HG03565 (cell line): ENCODE measurements around the gene SIPA1.
A peak's percentile ranks its signal among the peaks of the same experiment; 100 is the strongest.

Source experiments
- ATAC-seq: cut with Tn5 transposase; IDR thresholded peaks from one replicate; pipeline ENCODE4 v1.9.1; 2021; ENCODE audit warnings: mild to moderate bottlenecking, moderate library complexity; ENCODE audit not compliant: unreplicated experiment

SIPA1 gene

DNA sequence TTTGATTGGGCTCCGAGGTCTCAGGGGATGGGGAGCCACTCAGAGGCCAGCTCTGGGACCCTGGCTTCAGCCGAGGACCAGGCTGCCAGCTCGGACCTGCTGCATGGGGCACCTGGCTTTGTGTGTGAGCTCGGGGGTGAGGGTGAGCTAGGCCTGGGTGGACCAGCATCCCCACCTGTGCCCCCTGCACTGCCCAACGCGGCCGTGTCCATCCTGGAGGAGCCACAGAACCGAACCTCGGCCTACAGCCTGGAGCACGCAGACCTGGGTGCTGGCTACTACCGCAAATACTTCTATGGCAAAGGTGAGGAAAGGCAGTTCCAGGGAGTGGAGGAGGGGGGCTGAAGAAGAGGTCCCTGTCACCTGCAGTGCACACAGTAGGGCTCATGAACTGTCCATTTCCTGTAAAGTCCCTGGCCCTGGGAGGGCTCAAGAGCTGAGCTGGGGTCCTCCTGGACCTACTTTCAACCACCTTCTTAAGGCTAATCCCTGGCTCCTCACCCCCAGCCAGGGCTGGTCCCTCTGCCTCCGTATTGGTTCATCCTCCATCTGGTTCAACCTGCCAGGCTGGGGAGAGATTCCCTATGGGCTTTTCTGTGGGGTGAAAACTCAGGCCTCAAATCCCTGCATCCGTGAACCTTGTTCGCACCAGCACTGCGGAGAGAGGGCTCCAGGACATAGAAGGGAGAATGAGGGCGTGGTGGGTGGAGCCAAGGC is 3.6 kb downstream of the SIPA1 start:
- ATAC-seq: no peak

DNA sequence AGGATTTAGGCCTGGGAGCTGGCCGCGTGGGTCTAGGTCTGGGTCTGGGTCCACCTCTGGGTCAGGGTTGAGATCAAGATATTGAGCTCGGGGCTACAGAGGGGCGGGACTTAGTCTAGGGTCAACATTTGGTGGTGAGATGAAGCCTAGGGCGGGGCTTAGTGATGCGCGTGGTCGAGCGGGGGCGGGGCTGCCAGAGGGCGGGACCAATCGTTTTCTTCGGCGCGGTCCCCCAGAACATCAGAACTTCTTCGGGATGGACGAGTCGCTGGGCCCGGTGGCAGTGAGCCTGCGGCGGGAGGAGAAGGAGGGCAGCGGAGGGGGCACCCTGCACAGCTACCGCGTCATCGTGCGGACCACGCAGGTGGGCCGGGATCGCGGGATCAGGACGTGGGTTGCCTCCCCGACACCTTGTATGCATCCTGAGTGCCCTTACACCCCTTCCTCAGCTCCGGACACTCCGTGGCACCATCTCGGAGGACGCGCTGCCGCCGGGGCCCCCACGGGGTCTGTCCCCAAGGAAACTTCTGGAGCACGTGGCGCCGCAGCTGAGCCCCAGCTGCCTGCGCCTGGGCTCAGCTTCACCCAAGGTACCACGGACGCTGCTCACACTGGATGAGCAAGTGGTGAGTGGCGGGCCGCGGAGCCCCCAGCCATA is 4.2 kb downstream of the SIPA1 start:
- no peak for ATAC-seq

DNA sequence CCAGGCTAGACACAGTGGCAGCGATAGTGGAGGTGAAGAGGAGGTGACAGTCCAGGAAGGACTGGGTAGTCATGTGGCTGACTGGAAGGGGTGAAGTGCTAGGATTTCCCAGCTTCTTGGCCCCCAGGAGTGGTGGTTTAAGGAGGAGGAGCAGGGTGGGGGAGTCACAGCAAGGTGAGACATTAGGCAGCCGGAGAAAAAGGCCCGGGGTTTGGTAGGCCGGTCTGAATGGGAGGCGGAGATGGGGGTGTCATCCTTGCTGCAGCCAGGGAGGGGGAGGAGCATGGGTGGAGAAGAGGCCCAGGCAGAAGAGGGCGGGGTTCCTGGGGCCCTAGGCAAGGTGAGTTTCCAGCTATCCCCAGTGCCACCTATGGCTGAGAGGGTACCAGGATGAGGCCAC is 6.1 kb downstream of the SIPA1 start:
- no peak for ATAC-seq

DNA sequence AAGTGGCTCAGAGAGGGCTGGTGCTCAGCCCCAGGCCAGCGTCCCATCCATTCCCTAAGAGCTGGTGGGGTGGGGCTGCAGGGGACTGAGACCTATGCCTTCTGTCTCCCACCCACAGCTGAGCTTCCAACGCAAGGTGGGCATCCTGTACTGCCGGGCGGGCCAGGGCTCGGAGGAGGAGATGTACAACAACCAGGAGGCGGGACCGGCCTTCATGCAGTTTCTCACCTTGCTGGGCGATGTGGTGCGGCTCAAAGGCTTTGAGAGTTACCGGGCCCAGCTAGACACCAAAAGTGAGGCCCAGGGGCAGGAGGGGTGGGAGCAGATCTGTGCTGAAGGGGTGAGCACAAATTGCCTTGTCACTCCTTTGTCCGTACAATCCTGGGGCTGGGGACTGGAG is 6.9 kb downstream of the SIPA1 start:
- no peak for ATAC-seq

DNA sequence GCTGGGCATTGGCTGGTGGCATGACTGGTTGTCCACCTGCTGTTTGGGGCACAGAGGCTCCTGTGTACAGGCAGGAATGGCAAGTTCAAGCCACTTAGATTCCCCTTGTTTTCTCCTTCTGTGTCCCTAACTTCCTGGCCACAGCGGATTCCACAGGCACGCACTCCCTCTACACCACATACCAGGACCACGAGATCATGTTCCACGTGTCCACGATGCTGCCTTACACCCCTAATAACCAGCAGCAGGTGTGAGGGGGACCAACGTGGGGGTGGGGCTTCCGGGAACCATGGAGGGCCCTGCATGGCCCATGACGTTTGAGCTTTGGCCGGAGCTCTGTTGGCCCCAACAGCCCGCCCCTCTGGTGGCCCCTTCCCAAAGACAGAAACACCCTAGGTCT is 7.8 kb downstream of the SIPA1 start:
- ATAC-seq: no peak

DNA sequence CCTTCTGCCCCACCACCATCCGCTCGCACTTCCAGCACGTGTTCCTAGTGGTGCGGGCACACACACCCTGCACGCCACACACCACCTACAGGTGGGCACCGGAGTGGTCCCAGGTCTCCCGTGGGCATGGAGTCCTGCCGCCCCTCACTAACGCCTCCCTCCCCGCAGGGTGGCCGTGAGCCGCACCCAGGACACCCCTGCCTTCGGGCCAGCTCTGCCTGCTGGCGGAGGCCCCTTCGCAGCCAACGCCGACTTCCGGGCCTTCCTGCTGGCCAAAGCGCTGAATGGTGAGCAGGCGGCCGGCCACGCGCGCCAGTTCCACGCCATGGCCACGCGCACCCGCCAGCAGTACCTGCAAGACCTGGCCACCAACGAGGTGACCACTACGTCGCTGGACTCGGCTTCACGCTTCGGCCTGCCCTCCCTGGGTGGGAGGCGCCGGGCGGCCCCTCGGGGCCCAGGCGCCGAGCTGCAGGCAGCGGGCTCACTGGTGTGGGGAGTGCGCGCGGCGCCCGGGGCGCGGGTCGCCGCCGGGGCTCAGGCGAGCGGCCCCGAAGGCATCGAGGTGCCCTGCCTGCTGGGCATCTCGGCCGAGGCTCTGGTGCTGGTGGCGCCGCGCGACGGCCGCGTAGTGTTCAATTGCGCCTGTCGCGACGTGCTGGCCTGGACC is 8.5 kb downstream of the SIPA1 start:
- ATAC-seq: no peak

DNA sequence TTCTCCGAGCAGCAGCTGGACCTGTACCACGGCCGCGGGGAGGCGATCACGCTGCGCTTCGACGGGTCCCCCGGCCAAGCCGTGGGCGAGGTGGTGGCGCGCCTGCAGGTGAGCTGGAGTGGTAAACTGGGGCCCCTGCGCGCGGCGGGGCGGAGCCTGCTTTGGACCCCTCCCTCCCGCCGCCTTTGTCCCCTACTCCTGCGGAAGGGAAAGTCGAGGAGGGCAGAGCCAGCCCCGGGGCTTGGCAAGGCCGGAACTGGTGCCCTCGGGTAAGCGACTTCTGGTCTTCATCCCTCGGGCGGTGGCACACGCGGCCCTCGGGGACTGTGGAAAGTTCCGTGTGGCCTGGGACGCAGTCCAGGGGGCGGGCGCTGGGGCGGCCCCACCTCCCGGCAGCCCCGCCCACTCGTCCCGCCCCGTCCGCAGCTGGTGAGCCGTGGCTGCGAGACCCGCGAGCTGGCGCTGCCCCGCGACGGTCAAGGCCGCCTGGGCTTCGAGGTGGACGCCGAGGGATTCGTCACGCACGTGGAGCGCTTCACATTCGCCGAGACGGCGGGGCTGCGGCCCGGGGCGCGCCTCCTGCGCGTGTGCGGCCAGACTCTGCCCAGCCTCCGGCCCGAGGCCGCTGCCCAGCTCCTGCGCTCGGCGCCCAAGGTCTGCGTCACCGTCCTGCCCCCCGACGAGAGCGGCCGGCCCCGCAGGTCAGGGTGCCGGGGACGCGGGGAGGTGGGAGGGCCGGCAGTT is 9.2 kb downstream of the SIPA1 start:
- no peak for ATAC-seq

DNA sequence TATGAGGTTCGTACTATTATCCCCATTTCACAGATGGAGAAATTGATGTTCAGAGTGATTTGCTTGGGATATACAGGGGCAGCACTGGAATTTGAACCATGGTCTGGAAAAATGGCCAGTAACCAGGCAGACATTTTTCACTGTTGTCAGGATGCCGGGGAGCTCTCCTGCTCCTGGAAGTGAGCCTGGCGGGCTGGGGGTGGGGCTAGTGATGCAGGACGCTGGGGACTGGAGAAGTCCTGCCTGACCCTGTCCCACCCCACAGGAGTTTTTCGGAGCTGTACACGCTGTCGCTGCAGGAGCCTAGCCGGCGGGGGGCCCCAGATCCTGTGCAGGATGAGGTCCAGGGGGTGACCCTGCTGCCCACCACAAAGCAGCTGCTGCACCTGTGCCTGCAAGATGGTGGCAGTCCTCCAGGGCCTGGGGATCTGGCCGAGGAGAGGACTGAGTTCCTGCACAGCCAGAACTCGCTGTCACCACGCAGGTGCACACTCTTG is 11.1 kb downstream of the SIPA1 start:
- ATAC-seq: no peak

DNA sequence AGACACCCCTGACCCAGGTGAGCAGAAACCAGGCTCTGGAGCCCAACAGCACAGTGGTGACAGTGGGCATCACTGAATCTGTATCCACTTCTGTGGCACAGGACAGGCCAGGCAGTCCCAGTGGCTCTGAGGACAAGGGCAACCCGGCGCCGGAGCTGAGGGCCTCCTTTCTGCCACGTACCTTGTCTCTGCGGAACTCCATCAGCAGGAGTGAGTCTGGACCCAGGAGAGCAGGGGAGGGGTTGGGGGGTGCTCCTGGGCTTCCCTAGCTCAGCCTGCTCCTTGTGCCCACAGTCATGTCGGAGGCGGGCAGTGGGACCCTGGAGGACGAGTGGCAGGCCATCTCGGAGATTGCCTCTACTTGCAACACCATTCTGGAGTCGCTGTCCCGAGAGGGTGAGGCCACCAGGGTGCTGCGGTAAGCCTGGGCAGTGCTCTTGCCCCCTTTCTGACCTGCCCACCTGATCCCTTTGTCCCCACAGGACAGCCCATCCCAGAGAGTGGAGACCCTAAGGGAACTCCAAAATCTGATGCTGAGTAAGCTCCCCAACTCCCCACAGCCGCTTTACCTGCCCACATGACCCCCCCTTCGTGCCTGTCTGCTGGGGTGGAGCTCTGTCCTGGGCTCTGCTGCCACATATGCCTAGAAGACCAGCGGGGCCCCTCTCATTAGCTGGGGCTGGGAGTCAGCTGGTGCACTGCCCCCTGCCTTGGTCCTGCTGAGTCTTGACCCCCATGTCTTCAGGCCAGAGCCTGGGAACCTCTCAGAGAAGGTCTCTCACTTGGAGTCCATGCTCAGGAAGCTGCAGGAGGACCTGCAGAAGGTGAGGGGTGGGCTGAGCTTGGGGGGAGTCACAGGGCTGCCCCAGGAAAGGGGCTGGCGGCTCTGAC is 12.0 kb downstream of the SIPA1 start:
- ATAC-seq: no peak

DNA sequence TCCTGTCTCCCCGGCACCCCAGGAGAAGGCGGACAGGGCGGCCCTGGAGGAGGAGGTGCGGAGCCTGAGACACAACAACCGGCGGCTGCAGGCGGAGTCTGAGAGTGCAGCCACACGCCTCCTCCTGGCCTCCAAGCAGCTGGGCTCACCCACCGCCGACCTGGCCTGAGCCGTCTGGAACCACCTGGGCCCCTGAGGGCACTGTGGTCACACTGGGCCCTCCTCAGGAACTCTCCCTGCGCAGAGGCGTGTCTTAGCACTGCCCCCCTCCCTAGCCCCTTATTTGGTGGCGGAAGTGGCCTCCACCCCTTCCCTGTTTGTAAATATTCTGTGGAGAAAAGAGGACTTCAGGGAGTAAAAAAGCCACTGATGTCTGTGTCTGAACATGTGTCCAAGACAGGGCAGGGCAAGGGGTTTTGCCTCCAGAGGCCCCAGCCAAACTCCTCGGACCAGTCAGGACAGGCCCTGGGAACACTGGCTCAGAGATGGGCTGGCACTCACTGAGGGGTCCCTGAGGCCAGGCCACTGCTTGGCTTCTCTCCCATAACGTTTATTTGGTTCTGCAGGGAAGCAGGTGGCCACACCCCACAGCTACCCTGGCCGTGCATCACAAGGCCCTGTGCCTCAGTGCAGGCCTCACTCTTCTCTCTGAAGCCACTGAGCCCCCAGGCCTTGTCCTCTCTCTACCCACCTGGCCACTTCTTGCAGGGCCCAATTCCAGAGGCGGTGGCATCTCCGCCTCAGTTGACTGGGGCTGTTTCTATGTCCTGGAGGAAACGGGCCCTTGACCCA is 12.8 kb downstream of the SIPA1 start:
- ATAC-seq: no peak

DNA sequence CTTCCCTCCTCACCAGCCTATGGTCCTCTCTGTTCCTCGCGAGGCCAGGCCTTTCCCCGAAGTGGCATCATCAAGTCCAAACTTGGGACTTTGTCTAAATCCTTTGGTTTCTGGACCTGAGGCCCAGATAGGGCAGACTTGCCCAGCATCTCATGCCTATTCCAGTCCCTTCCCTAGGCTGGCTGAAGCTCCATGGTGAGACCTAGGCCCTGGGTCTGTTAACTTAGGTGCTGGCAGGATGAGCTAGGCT is 13.4 kb downstream of the SIPA1 start:
- ATAC-seq: no peak

DNA sequence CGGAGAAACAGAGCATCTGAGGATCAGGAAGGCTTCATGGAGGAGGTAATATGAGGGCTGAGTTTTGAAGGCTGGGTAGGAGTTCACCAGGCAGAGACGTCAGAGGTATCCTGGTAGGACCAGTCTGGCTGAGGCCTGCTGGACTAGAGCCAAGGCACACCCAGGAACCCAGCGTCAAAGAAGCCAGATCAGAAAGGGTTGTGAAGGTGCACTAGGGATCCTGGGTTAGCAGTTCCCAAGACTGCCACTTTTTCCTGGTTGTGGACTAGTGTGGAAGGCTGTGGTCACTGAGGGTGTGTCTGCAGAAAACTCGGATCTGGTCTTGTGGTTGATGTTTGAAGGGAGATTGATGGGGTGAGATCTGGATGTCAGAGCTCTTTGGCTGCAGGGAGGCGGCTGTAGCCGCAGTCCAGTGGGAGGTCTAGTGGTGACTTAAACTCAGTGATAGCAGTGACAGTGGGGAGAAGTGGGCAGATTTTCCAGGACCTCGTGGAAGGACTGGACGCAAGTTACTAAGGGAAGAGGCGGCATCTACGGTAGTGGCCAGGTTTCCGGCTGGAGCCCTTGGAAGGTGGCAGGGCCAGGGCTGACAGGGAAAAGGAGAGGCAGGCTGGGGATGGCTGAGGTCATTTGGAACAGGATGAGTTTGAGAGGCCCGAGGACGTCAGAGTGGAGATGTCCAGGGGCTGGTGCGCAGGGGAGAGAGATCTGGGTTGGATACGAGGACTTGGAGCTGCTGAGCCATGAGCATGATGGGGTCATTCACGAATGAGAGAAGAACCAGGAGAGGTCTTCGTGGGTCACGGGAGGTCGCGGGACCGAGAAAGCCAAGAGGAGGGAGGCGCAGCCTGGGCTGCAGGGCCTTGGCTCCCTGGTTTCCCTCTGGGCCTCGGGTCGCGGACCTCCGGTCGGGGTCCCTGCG is 13.9 kb downstream of the SIPA1 start:
- no peak for ATAC-seq

DNA sequence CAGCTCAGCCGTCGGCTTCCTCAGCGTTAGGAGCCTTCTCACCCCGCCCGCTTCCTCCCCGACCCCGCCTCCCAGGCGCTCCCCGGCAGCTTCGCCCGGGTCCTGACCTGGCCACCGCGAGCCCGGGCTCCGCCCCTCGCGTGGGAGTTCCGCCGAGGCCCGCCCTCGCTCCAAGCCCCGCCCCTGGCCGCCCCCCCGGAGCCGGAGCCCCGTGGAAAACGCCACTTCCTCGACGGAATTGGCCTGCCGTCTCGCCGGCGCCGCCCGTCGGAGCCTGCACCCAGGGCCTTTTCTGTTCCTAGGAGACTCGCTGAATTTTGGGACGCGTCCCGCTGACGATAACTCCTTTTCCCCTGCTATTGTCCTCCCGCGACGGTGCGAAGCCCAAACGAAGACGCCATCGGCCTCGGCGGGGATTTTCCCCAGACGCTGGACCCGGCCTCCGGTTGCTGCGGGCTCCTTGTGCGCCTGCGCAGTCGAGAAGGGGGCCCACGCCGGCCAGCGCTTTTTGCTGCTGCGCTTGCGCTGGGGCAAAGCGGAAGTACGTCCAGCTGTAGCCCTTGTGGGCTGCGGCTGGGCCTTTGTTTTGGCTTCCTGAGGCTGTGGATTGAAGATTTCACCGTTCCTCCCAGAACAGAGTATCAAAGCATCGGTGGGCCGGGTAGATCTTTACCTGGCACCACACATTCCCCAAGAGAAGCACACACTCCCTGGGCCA is 14.8 kb downstream of the SIPA1 start:
- peak; percentile 63 for ATAC-seq

DNA sequence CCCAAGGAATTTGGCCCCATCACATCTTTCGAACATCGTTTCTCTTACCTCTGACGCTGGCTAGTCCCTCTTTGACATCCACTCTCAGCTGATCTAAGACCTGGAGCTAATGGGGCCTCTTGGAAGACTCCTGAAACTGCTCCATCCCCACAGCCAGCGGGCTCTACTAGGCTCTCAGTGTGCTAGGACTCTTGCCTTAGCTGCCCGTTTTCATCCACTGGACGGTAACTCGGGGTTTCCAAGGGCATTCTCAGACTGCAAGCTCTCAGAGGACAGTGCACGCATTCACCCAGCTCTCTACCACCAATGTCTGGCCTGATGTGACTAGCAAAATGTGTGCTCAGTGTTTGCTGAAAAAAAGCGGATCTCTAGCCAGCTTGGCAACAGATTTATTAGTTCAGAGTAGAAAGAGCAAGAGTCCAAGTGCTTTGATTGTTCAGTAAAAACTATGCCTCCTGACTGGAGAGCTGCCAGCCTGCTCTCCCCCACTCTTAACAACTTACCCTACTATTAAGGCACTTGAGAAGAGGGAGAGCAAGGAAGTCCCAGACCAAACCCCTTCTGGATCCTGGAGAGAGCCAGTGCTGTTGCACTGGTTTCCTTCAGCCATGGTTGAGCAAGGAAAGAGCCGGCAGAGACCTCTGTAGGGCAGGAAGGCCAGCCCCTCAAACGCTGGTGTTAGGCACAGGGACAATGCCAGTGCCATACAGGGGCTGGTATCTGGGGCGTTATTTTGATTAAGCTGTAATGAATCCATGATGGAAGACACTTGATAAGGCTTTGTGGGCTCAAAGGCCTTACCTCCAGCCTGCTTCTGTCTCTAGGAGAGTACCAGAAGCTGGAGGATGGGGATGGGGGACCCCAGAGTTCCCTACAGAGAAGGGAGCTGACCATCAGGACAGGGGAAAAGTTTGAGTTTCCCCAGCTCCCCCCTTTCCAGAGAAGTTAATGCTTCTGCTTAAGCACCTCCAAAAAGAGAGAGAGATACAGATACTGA is 15.6 kb downstream of the SIPA1 start:
- ATAC-seq: no peak

DNA sequence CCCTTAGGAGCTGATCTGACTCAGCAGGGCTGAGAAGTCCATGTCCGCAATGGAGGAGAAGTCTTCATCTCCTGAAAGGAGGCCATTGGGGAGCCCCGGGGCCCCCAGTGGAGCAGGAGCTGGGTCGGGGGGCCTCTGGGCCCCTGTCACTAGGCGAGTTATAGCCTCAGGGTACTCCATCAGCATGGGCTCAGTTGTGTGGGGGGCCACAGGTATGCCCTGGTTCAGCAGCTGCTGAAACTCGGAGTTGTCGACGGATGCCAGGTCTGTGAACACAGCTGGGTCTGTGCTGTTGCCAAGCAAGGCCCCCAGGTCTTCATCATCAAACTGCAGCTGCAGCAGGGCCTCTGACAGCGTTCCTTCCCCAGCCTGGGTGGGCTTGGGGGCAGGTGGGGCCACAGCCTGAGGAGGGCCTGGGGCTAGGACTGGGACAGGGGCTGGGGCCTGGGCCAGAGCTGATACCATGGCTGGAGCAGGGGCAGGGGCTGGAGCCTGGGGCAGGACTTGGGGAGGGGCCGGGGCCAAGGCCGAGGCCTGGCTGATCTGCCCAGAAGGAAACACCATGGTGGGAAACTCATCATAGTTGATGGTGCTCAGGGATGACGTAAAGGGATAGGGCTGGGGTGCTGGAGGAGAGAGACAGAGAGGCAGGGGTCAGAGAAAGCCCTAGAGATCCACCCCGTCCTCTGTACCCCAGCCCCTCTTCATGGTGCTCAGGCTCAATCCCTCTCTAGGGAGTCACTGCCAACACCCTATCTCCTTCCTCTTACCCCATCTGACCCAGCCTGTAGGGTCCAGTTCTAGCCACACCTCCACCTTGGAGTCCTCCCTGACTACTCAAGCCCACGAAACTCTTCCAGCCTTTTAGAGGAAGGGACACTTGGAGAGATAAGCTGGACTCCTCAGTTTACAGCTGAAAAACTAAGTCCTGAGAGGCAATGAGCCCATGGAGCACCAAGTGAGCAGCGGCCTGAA is 16.8 kb downstream of the SIPA1 start:
- no peak for ATAC-seq
